Motor neuron (in vitro differentiated cells): ENCODE results near the gene NR1D2. TPM values are rescaled to one million over a fixed set of nuclear protein-coding genes. Genes with fewer than 3 reads are reported as not detected.
A peak's percentile ranks its signal among the peaks of the same experiment; 100 is the strongest.

ENCODE experiments used
- ATAC-seq, 8 experiments: fragments of 200-7000 bp; cut with Tn5 transposase; replicated peaks in 6 of 8; 2 replicates each; pipeline ENCODE4 v1.8.0; 2021; ENCODE audit warnings: mild to moderate bottlenecking in 8 of 8, moderate library complexity in 8 of 8
- H3K27ac ChIP-seq, 2 donors: fragments of 250-450 bp; sonication (Bioruptor Pico); 2 replicates each; pipeline ENCODE4 v1.9.0; 2021; ENCODE audit warnings: antibody characterized with exemption in 2 of 2, mild to moderate bottlenecking in 2 of 2, moderate library complexity in 1 of 2
- H3K4me1 ChIP-seq, 2 donors: fragments of 250-450 bp; sonication (Bioruptor Pico); replicated peaks in 1 of 2; 2 replicates each; pipeline ENCODE4 v1.6.1; 2021; ENCODE audit warnings: antibody characterized with exemption in 2 of 2, mild to moderate bottlenecking in 2 of 2, moderate library complexity in 1 of 2
- H3K4me3 ChIP-seq, 5 donors: fragments of 250-450 bp; sonication (Bioruptor Pico); 2 replicates each; pipeline ENCODE4 v1.9.0; 2021; ENCODE audit warnings: antibody characterized with exemption in 5 of 5, mild to moderate bottlenecking in 5 of 5, moderate library complexity in 4 of 5
- WGBS, 10 experiments: fragments of 450-650 bp; shearing (Covaris generic); methylation state at CpG; one replicate each; pipeline ENCODE4 v1.0.0; 2022; 5-methylcytosine and 5-hydroxymethylcytosine counted together
- in situ Hi-C, 9 experiments: fragments of 400-800 bp; cut with MboI; loops; one replicate each; pipeline ENCODE4 v1.15.0; 2021; ENCODE audit warnings: low sequenced_read_pairs in 9 of 9, low pct_unique_long_range_greater_than_20kb in 2 of 9; ENCODE audit not compliant: unreplicated experiment in 9 of 9
- total RNA-seq, 8 experiments: library from RNA; unstranded; fragments of 300-600 nt; gene quantifications; 2 replicates each; pipeline versions ENCODE4 v1.2.3 to v1.2.4, GENCODE V29; 2022

NR1D2 gene
- total RNA-seq, 8 experiments from 2014 or later, result 9.9 to 41.3 (median 16.6) TPM

GRCh38 chr3:23959135-23959900 is 14.2 kb downstream of the NR1D2 start:
- peak in 4 of 8 experiments; percentile 12 to 80 (median 52) for ATAC-seq
- 4 to 95% (median 78%) methylated on average over 2 to 7 of the region's 7 CpGs for WGBS, 10 experiments

DNA sequence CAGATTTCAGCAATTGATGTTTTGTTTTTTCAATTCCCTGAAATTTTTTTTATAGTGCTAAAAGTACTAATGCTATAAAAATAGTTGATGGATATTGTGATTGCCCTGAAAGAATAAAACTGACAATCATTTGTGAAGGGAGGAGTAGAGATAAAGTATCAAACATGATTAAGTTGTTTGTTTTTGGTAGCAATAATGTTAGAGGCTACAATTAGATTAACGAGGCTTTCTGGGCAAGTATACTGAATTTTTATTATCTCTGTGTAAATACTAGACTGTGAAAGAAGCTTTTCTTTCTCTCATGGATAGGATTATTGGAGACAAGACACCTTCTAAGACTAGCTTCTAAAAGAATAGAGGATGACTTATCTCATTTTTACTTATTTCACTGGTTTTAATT is 15.6 kb downstream of the NR1D2 start:
- Histone ChIP-seq H3K27ac (no peak overlapping the region), H3K4me1 (no peaks in the 10 kb centered on the region), H3K4me3 (no peak overlapping the region)
- in situ Hi-C loops, result no loop called here
- ATAC-seq, result no peak
- WGBS, 10 experiments, result 57 to 100% (median 80%) methylated on average over 1 of the region's 1 CpG; no CpG with 5 or more reads in 1 of the 10 experiments

More at GRCh38 chr3:23959135-23959900, 14.2 kb downstream of the NR1D2 start:
- Histone ChIP-seq H3K4me1 (no peaks in the 10 kb centered on the region), H3K4me3 (no peak overlapping the region), H3K27ac (no peak overlapping the region)
- in situ Hi-C loops, result no loop called here

DNA sequence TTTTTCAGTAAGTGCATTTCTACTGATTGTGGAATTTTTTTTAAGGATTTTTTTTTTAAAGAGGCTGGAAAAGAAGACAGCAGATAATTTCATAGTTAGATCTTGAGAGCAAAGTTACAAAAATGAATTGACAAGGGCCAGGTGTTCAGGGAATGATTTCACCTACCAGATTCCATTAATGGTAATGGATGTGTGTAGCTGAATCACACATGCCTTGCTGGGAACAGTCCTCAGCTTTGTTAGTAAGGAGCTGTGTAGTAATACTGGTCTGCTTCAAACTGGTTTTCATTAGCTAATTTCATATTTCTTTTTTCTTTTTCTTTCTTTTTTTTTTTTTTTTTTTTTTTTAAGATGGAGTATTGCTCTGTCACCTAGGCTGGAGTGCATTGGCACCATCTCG is 16.0 kb downstream of the NR1D2 start:
- Histone ChIP-seq H3K4me1 (no peaks in the 10 kb centered on the region), H3K27ac (no peak overlapping the region), H3K4me3 (no peak overlapping the region)
- 83 to 100% (median 89%) methylated on average over 1 of the region's 1 CpG; no CpG with 5 or more reads in 6 of the 10 experiments for WGBS, 10 experiments
- in situ Hi-C loops, result no loop called here
- peak in 2 of 8 experiments; percentile 18 to 50 for ATAC-seq

GRCh38 chr3:23961913-23962312 is 16.8 kb downstream of the NR1D2 start:
- H3K4me3 ChIP-seq, result no peak overlapping the region
- in situ Hi-C loops, result no loop called here
- ATAC-seq, result no peak

GRCh38 chr3:23964537-23965235 is 19.6 kb downstream of the NR1D2 start:
- no peak for ATAC-seq
- no peak overlapping the region for H3K4me3 ChIP-seq
- H3K27ac ChIP-seq, result no peak overlapping the region
- no peaks in the 10 kb centered on the region for H3K4me1 ChIP-seq
- 27 to 100% (median 81%) methylated on average over 1 to 3 of the region's 3 CpGs for WGBS, 10 experiments
- in situ Hi-C loops, result no loop called here

More at GRCh38 chr3:23961913-23962312, 16.8 kb downstream of the NR1D2 start:
- 90 to 100% (median 98%) methylated on average over 1 to 5 of the region's 5 CpGs for WGBS, 10 experiments
- Histone ChIP-seq H3K27ac (no peak overlapping the region), H3K4me1 (no peaks in the 10 kb centered on the region)

- in situ Hi-C loops, result no loop called here
- H3K27ac ChIP-seq, result no peak overlapping the region
- 40 to 100% (median 50%) methylated on average over 1 of the region's 1 CpG; no CpG with 5 or more reads in 5 of the 10 experiments for whole genome bisulfite sequencing, 10 experiments
- H3K4me3 ChIP-seq, result no peak overlapping the region
- ATAC-seq, result peak in 2 of 8 experiments; percentile 57 to 69
- no peaks in the 10 kb centered on the region for H3K4me1 ChIP-seq
Observed at GRCh38 chr3:23966328-23966727, 21.2 kb downstream of the NR1D2 start.

- Histone ChIP-seq H3K4me3 (no peak overlapping the region), H3K4me1 (no peaks in the 10 kb centered on the region), H3K27ac (no peak overlapping the region)
- 20 to 100% (median 100%) methylated on average over 1 to 5 of the region's 5 CpGs; no CpG with 5 or more reads in 1 of the 10 experiments for WGBS, 10 experiments
- no peak for ATAC-seq
- in situ Hi-C loops, result no loop called here
Observed at GRCh38 chr3:23968463-23969184, 23.5 kb downstream of the NR1D2 start.

- H3K4me3 ChIP-seq, result no peak overlapping the region
- no peak for ATAC-seq
- no peaks in the 10 kb centered on the region for H3K4me1 ChIP-seq
- in situ Hi-C loops, result no loop called here
- 80 to 100% (median 93%) methylated on average over 1 to 4 of the region's 4 CpGs for WGBS, 10 experiments
- no peak overlapping the region for H3K27ac ChIP-seq
Observed at GRCh38 chr3:23969393-23969792, 24.3 kb downstream of the NR1D2 start.

DNA sequence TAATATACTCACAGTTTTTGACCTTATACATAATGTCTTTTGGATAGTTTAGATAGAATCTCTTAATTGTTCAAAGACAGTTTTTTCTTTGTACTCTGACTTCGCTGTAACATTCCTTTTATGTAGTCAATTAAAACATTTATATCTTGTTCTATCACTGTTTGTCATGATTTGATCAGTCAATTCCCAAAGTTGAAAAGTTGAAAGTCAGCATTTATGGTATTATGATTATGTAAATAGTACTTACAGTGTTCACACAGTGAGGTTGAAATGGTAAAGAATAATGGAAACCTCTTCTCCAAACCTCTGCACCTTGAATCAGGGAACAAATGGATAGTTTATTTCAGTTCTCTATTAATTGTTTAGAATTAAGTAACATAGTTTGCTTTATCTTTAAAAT is 26.6 kb downstream of the NR1D2 start:
- no peak for ATAC-seq
- Histone ChIP-seq H3K4me3 (no peak overlapping the region), H3K4me1 (no peaks in the 10 kb centered on the region), H3K27ac (no peak overlapping the region)
- WGBS, 10 experiments, result 83 to 100% (median 100%) methylated on average over 1 of the region's 1 CpG; no CpG with 5 or more reads in 1 of the 10 experiments
- in situ Hi-C loops, result no loop called here

- 89 to 100% (median 100%) methylated on average over 1 to 3 of the region's 4 CpGs; no CpG with 5 or more reads in 4 of the 10 experiments for WGBS, 10 experiments
- Histone ChIP-seq H3K4me3 (no peak overlapping the region), H3K27ac (no peak overlapping the region), H3K4me1 (no peaks in the 10 kb centered on the region)
- in situ Hi-C loops, result no loop called here
- ATAC-seq, result no peak
Observed at GRCh38 chr3:23976555-23976954, 31.5 kb downstream of the NR1D2 start.

GRCh38 chr3:23979569-23979968 is 34.5 kb downstream of the NR1D2 start:
- no peaks in the 10 kb centered on the region for H3K4me1 ChIP-seq
- no peak for ATAC-seq
- H3K27ac ChIP-seq, result no peak overlapping the region
- in situ Hi-C loops, result no loop called here
- H3K4me3 ChIP-seq, result no peak overlapping the region

DNA sequence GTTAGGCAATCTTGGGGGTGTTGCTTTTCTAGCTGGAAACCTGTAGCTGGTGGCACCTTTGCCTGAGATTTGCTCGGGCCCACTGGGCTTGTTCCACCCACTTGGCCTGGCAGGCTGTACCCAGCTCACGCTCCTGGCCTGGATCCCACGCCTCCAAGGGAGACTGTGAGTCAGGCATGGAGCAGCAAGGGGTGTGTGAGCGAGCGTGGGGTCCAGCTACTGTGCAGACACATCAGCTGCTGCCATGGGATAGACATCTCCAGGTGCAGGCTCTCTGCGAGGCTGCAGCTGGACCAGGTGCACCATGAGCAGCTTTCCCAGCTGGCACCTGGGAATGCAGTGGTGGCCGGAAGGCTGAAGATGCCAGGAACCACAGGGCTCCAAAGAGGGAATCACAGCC is 36.0 kb downstream of the NR1D2 start:
- Histone ChIP-seq H3K4me1 (no peaks in the 10 kb centered on the region), H3K4me3 (no peak overlapping the region), H3K27ac (no peak overlapping the region)
- in situ Hi-C loops, result no loop called here
- WGBS, 10 experiments, result 100% methylated on average over 1 to 2 of the region's 7 CpGs; no CpG with 5 or more reads in 6 of the 10 experiments
- ATAC-seq, result no peak

GRCh38 chr3:23981955-23982354 is 36.9 kb downstream of the NR1D2 start:
- peak in 7 of 8 experiments; percentile 18 to 88 (median 42) for ATAC-seq
- Histone ChIP-seq H3K4me3 (no peak overlapping the region), H3K4me1 (no peaks in the 10 kb centered on the region), H3K27ac (no peak overlapping the region)
- WGBS, 10 experiments, result 20 to 86% (median 69%) methylated on average over 1 to 2 of the region's 5 CpGs; no CpG with 5 or more reads in 5 of the 10 experiments
- in situ Hi-C loops, result no loop called here
